Lower lobe of right lung (tissue), 2 donors: ENCODE data around the gene ARAP2. TPM values are rescaled to one million over a fixed set of nuclear protein-coding genes. Genes with fewer than 3 reads are reported as not detected.
A peak's percentile ranks its signal among the peaks of the same experiment; 100 is the strongest.

Experiments used
- ATAC-seq, 2 donors: fragments of 200-7000 bp; cut with Tn5 transposase; one replicate each; pipeline ENCODE4 v1.9.1; 2020 to 2022; ENCODE audit warnings: mild to moderate bottlenecking in 2 of 2, moderate library complexity in 2 of 2
- DNase-seq: peaks from one replicate; pipeline ENCODE4 v3.0.0-alpha.2; 2020
- H3K27ac ChIP-seq: fragments of 200-600 bp; one replicate; pipeline ENCODE4 v1.8.0; 2022
- H3K27me3 ChIP-seq: fragments of 200-600 bp; one replicate; pipeline ENCODE4 v1.8.0; 2022; ENCODE audit warnings: low read depth
- H3K36me3 ChIP-seq: fragments of 200-600 bp; one replicate; pipeline ENCODE4 v1.8.0; 2022; ENCODE audit warnings: mild to moderate bottlenecking
- H3K4me1 ChIP-seq: fragments of 200-600 bp; one replicate; pipeline ENCODE4 v1.8.0; 2022
- H3K4me3 ChIP-seq: fragments of 200-600 bp; one replicate; pipeline ENCODE4 v1.8.0; 2022; ENCODE audit warnings: mild to moderate bottlenecking
- H3K9me3 ChIP-seq: fragments of 200-600 bp; one replicate; pipeline ENCODE4 v1.8.0; 2022
- CTCF ChIP-seq: fragments of 200-600 bp; IDR thresholded peaks from one replicate; pipeline ENCODE4 v1.8.0; 2022; ENCODE audit warnings: antibody characterized with exemption, mild to moderate bottlenecking
- intact Hi-C: fragments of 100-400 bp; cut with DNase I; formaldehyde crosslinking; loops from one replicate; pipeline ENCODE4 v1.11.0; 2022
- total RNA-seq: library from RNA; stranded (reverse); fragmentation: NEBNext Ultra II Directional; extraction: Animal tissue kit (Norgen Biotek cat#: 25700); gene quantifications from one replicate; pipeline ENCODE4 v1.2.1, GENCODE V29; 2021
- donor health status: DM: no; HTN: yes; CAD: no; lungs with severe emphysema.

Gene ARAP2
- total RNA-seq, 1 donor from 2014 or later: 74.5 TPM

- Histone ChIP-seq H3K36me3 (no peaks in the 10 kb centered on the region), H3K27me3 (no peaks in the 10 kb centered on the region), H3K4me3 (no peak overlapping the region), H3K27ac (no peak overlapping the region), H3K4me1 (no peaks in the 10 kb centered on the region), H3K9me3 (no peaks in the 10 kb centered on the region)
- ATAC-seq (peak; percentile 21 to 30), DNase-seq (no peak)
- intact Hi-C loops: no loop called here
- TF ChIP-seq CTCF: no peak
These were observed 24.8 kb upstream of the ARAP2 start for GRCh38 chr4:36269101-36269500.

- Histone ChIP-seq H3K27me3 (no peaks in the 10 kb centered on the region), H3K4me3 (no peak overlapping the region), H3K27ac (no peak overlapping the region), H3K36me3 (no peaks in the 10 kb centered on the region), H3K9me3 (no peaks in the 10 kb centered on the region), H3K4me1 (no peaks in the 10 kb centered on the region)
- intact Hi-C loops: no loop called here
- TF ChIP-seq CTCF: no peak
- DNase-seq: no peak
- ATAC-seq: peak in 1 of 2 donors; percentile 24
These were observed 23.4 kb upstream of the ARAP2 start for GRCh38 chr4:36267486-36268268.

- Histone ChIP-seq H3K27ac (no peak overlapping the region), H3K4me1 (no peaks in the 10 kb centered on the region), H3K27me3 (no peaks in the 10 kb centered on the region), H3K9me3 (no peaks in the 10 kb centered on the region), H3K36me3 (no peaks in the 10 kb centered on the region), H3K4me3 (no peak overlapping the region)
- ATAC-seq: no peak
- no peak for DNase-seq
- TF ChIP-seq CTCF: no peak
- intact Hi-C loops: no loop called here
These were observed 20.0 kb upstream of the ARAP2 start for GRCh38 chr4:36264207-36264826.

GRCh38 chr4:36260731-36261130, 16.4 kb upstream of the ARAP2 start:
- Histone ChIP-seq H3K9me3 (no peaks in the 10 kb centered on the region), H3K36me3 (no peaks in the 10 kb centered on the region), H3K27me3 (no peaks in the 10 kb centered on the region), H3K27ac (no peak overlapping the region), H3K4me1 (peaks cover 8% of the 10 kb centered on the region), H3K4me3 (no peak overlapping the region)
- DNase-seq (no peak), ATAC-seq (no peak)
- intact Hi-C loops: no loop called here
- TF ChIP-seq CTCF: no peak

- DNase-seq: no peak
- no peak overlapping the region for H3K27ac ChIP-seq
- TF ChIP-seq CTCF: no peak
- H3K4me3 ChIP-seq: no peak overlapping the region
- peak; percentile 17 to 44 for ATAC-seq
- H3K9me3 ChIP-seq: no peaks in the 10 kb centered on the region
- H3K27me3 ChIP-seq: no peaks in the 10 kb centered on the region
- peaks cover 8% of the 10 kb centered on the region for H3K4me1 ChIP-seq
- no peaks in the 10 kb centered on the region for H3K36me3 ChIP-seq
- intact Hi-C loops: no loop called here
These were observed 12.1 kb upstream of the ARAP2 start for GRCh38 chr4:36256398-36256891.
